ENCODE data around the gene KCNJ6.

Gene KCNJ6

DNA sequence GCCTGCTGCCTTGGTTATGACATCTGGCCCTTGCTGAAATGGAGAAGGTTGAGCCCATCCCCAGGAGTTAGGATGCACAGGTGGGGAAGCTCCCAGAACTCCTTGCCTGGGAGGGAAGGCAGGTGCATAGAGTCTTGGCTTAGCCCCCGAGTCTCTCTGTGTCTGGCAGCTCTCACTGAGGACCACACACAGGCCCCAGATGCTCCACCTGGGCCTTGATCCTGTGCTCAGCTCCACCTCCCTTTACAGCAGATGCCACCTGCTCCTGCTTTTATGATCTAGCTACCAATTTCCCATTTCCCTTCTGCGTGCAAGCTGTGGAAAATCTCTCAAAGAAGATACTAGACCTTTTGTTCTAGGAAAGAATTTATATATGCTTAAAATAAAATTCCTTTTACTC lies 28.8 kb upstream of the KCNJ6 start (continued):
- no peak for TF ChIP-seq TSHZ2 (CRISPR knock-in tag; IDR thresholded peaks at IDR 0.05)

DNA sequence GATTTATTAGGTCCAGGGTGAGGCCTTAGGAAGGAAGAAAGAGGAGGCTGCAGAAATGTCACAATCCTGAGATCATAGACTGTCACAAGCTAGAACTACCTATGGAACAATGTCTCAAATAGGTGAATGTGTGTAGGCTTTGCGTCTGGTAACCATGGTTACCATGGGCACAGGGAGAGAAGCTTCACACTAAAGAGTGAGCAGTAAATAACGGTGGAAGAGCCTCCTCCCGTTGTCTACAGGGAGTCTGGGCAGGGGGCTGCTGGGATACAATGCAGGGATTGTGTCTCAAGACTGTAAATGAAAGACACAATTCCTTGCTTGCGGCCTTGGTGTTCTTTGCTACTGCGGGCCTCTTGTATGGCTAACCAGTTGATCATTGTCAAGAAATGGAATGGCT lies 28.2 kb upstream of the KCNJ6 start:
- no peak for TF ChIP-seq CSDC2 (CRISPR knock-in tag; IDR thresholded peaks at IDR 0.05)
- no peak for TF ChIP-seq TCF4 (CRISPR knock-in tag; IDR thresholded peaks at IDR 0.05; ENCODE audit: borderline replicate concordance)
- TF ChIP-seq ZNF70 (CRISPR knock-in tag; IDR thresholded peaks at IDR 0.05): no peak
- no peak for TF ChIP-seq TOX (CRISPR knock-in tag; IDR thresholded peaks at IDR 0.05; ENCODE audit: borderline replicate concordance)
- TF ChIP-seq TSHZ2 (CRISPR knock-in tag; IDR thresholded peaks at IDR 0.05): no peak
- TF ChIP-seq ESRRG (CRISPR knock-in tag; IDR thresholded peaks at IDR 0.05): no peak
- TF ChIP-seq BACH2 (CRISPR knock-in tag; IDR thresholded peaks at IDR 0.05; ENCODE audit: borderline replicate concordance): no peak
- no peak for TF ChIP-seq CREB5 (CRISPR knock-in tag; IDR thresholded peaks at IDR 0.05; ENCODE audit: low read depth)
- TF ChIP-seq ZFP30 (CRISPR knock-in tag; IDR thresholded peaks at IDR 0.05): no peak
- no peak for TF ChIP-seq ZNF8 (CRISPR knock-in tag; IDR thresholded peaks at IDR 0.05)
- TF ChIP-seq ZFP3 (CRISPR knock-in tag; IDR thresholded peaks at IDR 0.05): no peak
- no peak for ATAC-seq

GRCh38 chr21:37940691-37941090 lies 24.4 kb upstream of the KCNJ6 start:
- TF ChIP-seq RARB (CRISPR knock-in tag; IDR thresholded peaks at IDR 0.05) (no peak), SNAI2 (CRISPR knock-in tag; IDR thresholded peaks at IDR 0.05) (no peak), ARNTL (CRISPR knock-in tag; IDR thresholded peaks at IDR 0.05; ENCODE audit: borderline replicate concordance, low read depth) (no peak)
- ATAC-seq: no peak

- ATAC-seq: no peak
- TF ChIP-seq TOX (CRISPR knock-in tag; IDR thresholded peaks at IDR 0.05; ENCODE audit: borderline replicate concordance): no peak
- no peak for TF ChIP-seq OSR1 (CRISPR knock-in tag; IDR thresholded peaks at IDR 0.05)
- no peak for TF ChIP-seq BACH2 (CRISPR knock-in tag; IDR thresholded peaks at IDR 0.05; ENCODE audit: borderline replicate concordance)
- no peak for TF ChIP-seq RARB (CRISPR knock-in tag; IDR thresholded peaks at IDR 0.05)
- TF ChIP-seq POU6F1 (CRISPR knock-in tag; IDR thresholded peaks at IDR 0.05; ENCODE audit: borderline replicate concordance, low read depth): no peak
- no peak for TF ChIP-seq CREB5 (CRISPR knock-in tag; IDR thresholded peaks at IDR 0.05; ENCODE audit: low read depth)
- no peak for TF ChIP-seq ZNF8 (CRISPR knock-in tag; IDR thresholded peaks at IDR 0.05)
- no peak for TF ChIP-seq TSHZ2 (CRISPR knock-in tag; IDR thresholded peaks at IDR 0.05)
- no peak for TF ChIP-seq SNAI2 (CRISPR knock-in tag; IDR thresholded peaks at IDR 0.05)
- no peak for TF ChIP-seq TCF4 (CRISPR knock-in tag; IDR thresholded peaks at IDR 0.05; ENCODE audit: borderline replicate concordance)
- TF ChIP-seq ESRRG (CRISPR knock-in tag; IDR thresholded peaks at IDR 0.05): no peak
- TF ChIP-seq ZNF70 (CRISPR knock-in tag; IDR thresholded peaks at IDR 0.05): no peak
- TF ChIP-seq PATZ1 (CRISPR knock-in tag; IDR thresholded peaks at IDR 0.05; ENCODE audit: borderline replicate concordance): no peak
- TF ChIP-seq ZC3H10 (CRISPR knock-in tag; IDR thresholded peaks at IDR 0.05): no peak
- TF ChIP-seq GLIS3 (CRISPR knock-in tag; IDR thresholded peaks at IDR 0.05): no peak
- no peak for TF ChIP-seq ZFP3 (CRISPR knock-in tag; IDR thresholded peaks at IDR 0.05)
- TF ChIP-seq ZFP30 (CRISPR knock-in tag; IDR thresholded peaks at IDR 0.05): no peak
- no peak for TF ChIP-seq CSDC2 (CRISPR knock-in tag; IDR thresholded peaks at IDR 0.05)
- TF ChIP-seq PPARA (CRISPR knock-in tag; IDR thresholded peaks at IDR 0.05; ENCODE audit: borderline replicate concordance): no peak
- no peak for TF ChIP-seq ISL1 (CRISPR knock-in tag; IDR thresholded peaks at IDR 0.05)
Measured at GRCh38 chr21:37939838-37940237, 23.6 kb upstream of the KCNJ6 start.

Data from SK-N-SH treated with all-trans-retinoic acid at 6 μM for 48 hours (cell line).